CD4-positive, alpha-beta T cell treated with Interleukin-1 beta for 1 hour (primary cell): ENCODE data around the gene CELA1.

Source experiments
- DNase-seq, 2 donors: peaks; one replicate each; pipeline ENCODE4 v3.0.0-alpha.2; 2020 to 2022

CELA1 gene

DNA sequence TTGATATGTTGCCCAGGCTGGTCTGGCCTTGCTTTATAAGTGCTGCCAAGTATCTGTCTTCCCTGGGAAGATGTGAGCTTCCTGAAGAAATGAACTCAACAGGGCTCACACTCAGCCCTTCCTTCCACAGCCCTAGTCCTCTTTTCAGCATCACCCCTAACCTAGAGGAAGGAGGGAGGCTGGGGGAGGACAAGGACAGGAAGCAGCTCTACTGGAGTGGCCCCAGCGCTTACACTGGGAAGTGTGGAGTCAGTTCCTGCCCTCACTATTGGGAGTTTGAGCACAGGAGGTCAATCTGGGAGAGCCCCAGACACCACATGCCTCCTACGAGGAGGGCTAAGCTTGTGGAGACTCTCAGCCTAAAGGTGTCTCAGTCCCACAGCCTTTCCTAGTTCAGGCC is 27.9 kb upstream of the CELA1 start:
- no peak for DNase-seq

DNA sequence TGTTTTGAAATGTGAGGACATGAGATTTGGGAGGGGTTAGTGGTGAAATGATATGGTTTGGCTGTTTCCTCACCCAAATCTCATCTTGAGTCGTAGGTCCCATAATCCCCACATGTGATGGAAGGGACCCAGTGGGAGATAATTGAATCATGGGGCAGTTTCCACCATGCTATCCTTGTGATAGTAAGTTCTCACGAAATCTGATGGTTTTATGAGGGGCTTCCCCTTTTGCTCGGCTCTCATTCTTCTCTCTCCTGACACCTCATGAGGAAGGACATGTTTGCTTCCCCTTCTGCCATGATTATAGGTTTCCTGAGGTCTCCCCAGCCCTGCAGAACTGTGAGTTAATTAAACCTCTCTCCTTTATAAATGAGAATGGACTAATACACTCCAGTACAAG is 26.7 kb upstream of the CELA1 start:
- no peak for DNase-seq

DNA sequence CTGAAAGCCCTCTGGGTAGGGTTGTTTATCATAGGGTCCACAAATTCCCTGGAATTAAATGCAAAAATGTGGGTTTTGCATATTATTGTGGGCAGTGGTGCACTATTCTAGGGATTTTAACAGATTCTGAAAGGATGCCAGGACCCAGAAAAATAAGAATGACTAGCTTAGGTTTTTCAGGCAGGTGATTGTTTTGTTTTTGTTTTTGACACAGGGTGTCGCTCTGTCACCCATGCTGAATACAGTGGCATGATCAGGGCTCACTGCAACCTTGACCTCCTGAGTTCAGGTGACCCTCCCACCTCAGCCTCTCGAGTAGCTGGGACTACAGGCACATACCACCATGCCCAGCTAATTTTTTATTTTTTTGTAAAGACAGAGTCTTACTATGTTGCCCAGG is 25.5 kb upstream of the CELA1 start:
- DNase-seq: no peak

DNA sequence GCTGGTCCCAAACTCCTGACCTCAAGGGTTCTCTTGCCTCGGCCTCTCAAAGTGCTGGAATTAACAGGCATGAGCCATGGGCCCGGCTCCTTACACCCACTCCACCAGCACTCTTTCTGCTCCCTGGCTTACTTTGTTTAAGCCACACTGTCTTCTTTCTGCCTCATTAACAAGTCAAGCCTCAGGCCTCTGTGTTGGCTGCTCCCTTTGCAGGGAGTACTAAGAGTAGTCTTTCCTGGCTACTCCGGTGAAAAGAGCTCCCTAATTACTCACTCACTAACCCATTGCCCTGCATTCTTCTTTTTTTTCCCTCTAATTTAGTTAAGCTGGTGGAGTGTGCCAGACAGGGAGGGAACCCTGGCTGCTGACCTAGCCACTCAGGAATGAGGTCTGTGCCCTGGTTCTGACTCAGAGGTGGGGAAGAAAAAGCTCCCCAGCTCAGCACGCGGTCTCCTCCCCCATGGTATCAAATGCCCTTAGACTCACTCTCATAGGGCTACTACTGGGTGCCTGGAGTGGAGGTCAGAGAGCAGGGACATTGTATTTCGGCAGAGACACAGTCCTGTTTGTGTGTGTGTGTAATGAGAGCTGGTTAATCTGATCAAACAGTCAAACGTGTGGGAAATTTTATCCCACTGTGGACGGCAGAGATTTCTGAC is 24.9 kb upstream of the CELA1 start:
- no peak for DNase-seq

DNA sequence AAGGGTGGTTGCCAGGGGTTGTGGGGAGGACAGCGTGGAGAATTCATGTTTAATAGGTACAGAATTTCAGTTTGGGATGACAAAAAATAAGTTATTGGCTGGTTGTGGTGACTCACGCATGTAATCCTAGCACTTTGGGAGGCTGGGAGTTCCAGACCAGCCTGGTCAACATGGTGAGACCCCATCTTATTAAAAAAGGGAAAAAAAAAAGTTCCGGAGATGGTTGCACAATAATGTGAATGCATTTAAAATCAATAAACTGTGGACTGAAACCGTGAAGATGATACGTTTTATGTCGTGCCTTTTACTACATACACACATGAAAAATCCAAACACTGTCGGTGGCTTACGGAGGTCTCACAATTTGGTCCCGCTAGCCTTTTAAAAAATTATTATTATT is 24.2 kb upstream of the CELA1 start:
- DNase-seq: no peak

DNA sequence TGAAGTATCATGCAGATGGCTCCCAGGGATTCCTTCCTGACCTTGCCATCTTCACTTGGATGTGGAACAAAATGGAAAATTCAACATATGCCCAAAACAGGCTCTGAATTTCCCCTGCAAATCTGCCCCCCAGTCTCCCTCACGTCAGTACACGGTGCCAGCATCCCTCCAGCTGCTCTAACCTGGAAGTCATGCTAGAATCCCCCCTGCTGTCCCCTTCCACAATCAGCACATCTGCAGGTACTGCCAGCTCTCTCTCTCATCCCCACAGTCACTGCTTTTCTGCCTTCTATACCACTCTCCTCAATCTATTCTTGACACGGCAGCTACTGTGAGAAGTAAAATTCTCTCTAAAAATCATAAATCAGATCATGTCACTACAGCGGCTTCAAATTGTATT is 23.1 kb upstream of the CELA1 start:
- DNase-seq: no peak

DNA sequence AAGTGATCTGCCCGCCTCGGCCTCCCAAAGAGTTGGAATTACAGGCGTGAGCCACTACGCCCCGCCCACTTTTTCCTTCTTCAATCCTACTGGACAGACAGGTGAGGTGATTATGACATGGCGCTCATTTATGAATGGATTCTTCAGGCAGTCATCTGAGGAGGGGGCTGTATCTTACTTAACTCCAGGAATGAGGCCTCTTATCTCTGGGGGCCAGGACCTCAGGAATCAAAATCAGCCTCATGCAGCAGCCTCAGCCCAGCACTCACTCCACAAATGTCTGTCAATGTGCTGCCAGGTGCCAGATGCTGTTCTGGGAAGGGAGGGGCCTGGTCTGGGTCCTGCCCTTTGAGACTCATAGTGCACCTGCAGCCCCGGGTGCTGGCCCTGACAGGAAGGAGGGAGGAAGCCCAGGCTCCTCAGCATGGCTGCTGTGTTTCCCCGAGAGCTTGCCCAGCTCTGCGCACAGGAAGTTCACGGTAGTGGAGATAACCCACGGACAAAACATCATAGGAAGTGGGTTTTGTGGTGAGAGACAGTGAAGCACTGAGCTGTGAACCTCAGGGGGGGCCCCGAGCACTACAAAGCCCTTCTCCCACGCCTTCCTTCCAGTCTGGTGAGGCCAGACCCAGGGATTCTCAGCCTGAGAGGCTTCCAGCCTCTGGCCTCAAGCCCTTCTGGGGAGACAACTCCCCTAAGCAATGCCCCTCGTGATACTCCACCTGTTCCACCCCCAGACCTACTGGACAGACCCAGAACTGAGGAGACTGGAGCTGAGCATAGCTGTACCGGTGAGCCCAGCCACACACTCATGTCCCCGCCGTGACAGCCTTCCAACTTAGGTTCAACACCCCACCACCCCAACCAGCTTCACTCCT is 22.4 kb upstream of the CELA1 start:
- peak; percentile 92 to 95 for DNase-seq

DNA sequence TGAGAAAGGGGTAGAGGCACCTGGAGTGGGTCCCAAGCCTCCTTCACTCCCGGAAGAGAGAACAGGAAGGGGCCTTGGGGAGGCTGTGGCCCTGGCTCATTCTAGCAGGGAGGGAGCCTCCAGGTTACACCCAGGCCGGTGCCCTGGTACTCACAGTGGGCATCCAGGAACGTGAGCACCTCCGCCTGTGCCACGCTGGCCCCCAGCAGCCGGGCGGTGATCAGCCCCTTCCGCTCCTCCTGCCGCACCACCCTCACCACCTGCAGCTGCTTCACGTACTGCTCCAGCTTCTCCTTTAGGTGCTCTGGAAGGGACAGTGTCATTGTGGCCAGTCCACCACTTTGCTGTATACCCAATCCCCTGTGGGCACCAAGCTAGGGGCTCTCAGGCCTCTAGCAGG is 18.8 kb upstream of the CELA1 start:
- no peak for DNase-seq

DNA sequence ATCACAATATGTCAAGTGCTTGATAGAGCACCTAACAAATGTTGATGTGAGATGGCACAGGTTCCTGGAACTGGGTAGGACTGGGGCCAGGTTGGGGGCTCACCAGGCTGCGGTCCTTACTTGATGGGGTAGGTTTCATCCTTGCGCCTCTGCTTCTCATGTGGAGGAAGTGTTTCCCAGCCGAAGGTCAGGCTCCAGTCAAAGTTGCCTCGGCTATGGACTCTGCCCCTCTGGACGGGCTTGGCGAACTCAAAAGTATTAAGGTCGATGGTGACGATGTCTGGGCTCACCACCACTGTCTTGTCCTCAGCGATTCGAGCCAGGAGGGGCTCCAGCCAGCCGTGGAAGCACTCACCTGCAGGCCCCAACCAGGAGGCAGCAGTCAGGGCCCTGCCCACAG is 17.5 kb upstream of the CELA1 start:
- no peak for DNase-seq

DNA sequence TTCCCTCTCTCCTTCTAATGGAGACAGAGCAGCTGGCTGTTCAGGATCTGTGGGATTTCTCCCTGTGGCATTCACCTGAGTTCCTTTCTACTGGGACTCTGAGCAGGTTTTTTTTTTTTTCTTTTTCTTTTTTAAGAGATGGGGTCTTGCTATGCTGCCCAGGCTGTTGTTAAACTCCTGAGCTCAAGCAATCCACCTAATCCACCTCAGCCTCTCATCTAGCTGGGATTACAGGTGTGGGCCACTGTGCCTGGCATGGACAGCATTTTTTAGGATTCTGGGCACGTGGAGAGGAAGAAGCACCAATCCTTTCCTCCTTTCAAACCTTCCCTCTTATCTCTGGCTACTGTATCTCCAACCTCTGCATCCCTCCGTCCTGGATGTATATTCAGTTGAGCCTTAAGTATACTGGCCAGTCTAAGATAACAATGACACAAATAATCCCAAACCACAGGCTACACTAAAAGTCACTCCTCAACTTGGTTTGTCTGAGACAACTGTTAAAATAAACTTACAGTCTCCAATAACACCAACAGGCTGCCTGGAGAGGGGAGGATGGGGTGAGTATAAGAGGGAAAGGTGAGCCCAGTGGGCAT is 16.4 kb upstream of the CELA1 start:
- DNase-seq: no peak

DNA sequence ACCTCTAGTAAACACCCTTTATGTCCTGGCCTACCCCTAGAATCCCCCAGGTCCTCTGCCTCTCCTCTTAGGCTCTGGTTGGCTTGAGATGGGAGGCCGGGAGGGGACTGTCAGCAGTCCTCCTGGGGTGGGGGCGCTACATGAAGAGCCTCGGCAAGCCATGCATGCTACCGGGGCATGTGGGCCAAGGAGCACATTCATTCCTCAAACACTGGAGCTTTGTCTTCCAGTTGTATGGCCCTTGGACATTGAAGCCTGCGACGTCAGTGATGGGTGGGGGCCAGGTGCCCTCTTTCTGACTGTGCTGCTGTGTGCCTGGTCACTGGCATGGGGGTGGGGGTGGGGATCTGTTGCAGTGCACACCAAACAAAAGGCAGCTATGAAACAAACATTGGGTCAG is 15.8 kb upstream of the CELA1 start:
- DNase-seq: no peak

DNA sequence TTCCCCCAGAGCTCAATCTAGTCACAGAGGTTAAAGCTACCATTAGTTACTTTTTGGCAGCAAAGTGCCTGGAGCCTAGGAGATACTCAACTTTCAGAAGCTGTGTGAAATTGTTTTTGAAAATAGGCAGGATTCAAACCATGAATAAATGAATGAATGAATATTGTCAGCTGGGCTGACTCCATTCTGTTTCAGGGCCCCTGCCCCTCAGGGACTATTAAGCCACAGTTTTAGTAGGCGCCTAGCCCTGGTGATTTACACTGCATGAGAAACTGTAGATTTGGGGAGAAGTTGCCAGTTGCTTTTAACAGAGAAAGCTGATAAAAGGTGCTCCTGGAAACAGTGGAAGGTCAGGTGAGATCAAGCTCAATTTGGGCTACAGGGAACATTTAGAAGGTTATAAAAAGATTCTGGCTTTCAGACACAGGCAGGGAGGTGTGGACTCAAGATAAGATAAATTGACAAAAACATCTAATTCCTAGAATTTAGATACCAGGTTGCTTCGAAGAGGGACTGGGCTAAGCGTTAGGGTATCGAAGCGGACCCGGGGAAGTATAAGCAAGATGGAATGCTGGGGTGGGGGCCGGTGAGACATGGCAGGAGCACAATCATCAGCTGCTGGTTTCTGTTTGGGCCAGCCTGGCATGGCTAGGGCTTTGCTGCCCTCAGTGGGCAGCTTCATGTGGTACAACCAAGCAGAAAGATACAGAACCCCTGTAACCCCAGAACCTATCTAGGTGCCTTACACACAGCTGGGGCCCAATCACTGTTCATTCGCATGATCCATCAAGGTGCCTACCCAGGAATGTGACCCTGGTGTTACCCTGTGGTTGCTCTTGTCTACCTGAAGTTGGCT is 14.9 kb upstream of the CELA1 start:
- DNase-seq: no peak

DNA sequence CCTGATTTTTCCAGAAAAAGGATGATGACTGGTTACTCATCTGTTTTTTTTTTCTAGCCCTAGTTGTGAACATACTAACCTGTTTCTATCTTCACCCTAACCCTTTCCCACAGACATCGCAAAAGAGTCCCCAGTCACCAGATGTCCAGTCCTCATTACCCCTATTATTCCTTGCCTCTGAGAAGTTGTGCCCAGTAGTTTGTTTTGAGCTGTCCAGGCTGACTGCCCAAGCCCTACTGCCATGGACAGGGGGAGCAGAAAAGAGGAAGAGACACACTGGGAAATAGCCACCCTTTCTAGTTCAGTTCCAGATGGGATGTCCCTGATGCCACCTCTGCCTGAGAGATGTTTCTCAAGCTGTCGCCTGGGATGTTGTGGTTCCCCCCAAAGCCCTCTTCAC is 13.8 kb upstream of the CELA1 start:
- DNase-seq: no peak

DNA sequence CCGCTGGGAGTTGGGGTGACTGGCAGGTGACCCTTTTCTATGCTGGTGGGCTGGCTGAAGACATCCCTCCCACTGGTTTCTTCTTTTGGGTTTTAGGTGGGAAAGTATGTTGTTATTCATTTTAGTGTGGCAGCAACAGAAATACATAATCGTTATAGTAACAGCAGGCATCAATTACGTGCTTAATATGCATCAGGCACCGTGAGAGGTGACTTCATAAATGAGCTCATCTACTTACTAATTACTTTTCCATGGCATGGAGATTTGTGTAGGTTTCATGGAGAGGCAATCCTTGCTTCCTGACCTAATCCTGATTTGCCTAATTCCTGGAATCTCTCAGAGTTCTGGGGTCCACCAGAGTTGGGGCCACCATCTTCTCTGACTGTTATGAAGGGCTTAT is 13.4 kb upstream of the CELA1 start:
- no peak for DNase-seq

DNA sequence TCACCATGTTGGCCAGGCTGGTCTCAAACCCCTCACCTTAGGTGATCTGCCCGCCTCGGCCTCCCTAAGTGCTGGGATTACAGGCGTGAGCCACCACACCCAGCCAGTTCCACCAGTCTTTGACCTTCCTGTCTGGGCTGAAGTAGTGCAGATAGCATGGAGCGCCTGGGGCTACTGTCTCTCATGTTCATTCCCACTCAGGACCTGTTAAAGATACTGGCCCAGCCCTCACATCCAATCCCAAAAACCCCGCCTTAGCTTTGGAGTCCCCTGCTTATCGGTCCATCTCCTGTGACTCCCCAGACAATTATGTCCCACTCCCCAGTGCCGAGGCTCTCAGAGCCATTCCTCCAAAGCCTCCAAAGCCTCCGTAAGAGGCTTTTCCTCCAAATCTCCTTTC is 12.0 kb upstream of the CELA1 start:
- no peak for DNase-seq

DNA sequence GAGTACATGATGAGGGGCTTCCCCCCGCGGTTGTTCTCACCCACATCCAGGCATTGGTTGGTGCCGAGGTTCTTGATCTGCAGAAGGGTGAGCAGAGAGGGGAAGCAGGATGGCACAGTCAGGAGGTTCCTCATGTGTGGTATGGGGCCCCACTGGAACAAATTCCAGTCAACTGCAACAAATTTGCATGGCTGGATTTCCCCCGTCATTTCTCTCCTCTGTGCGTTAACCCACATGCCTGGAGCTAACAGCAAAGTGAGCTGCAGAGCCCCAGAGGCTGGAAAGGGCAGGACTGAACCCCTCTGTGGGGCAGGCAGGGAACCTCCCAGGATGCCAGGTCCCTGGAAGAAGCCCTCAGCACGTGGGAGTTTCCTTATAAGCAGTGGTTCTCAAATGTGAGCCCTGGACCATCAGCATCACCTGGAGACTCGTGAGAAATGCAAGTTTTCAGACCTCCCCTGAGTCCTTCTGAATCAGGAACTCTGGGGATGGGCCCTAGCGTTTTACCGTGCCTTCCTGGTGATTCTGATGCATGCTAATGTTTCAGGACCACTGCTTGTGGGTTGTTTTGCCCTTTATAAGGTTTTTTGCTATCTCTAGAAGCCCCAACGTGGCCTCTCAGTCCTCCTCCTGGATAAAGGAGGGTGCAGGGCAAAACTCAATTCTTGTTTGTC is 11.0 kb upstream of the CELA1 start:
- DNase-seq: peak in 1 of 2 donors; percentile 37

DNA sequence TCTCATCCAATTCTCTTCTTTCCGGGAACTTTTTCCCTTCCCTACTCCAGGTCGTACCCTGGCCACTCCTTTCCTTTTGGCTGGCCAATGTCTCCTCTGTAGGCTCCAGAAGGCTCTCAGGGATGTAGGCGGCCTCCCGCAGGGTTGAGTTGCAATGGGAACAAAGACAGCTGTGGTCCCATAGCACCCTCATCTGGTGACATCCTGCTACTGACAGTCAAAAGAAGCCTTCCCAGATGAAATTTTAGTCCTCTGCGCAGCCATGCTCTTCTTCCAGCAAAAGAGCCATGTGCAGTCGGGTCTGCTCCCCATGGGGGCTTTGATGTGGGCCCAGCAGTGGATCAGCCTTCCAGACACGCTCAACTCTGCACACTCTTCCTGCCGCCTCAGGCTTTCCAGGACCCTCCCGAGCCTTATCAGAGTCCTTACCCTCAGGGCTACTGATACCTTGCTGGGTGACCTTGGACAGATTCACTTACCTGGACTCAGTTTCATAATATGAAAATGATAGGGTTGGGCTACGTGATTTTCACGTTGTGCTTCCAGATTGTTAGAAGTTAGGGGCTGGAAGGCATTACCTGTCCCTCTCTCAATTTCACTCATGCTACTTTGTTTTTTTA is 5.5 kb upstream of the CELA1 start:
- DNase-seq: peak; percentile 52 to 60

DNA sequence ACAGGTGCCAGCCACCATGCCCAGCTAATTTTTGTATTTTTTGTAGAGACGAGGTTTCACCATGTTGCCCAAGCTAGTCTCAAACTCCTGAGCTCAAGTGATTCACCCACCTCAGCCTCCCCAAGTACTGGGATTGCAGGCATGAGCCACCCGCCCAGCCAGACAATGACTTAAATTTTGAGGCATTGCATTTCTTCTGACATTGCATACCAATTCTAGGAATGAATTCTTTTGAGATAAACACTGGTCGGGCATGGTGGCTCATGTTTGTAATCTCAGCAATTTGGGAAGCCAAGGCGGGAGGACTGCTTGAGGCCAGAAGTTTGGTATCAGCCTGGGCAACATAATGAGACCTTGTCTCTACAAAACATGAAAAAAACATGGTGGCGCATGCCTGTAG is 2.5 kb upstream of the CELA1 start:
- no peak for DNase-seq

DNA sequence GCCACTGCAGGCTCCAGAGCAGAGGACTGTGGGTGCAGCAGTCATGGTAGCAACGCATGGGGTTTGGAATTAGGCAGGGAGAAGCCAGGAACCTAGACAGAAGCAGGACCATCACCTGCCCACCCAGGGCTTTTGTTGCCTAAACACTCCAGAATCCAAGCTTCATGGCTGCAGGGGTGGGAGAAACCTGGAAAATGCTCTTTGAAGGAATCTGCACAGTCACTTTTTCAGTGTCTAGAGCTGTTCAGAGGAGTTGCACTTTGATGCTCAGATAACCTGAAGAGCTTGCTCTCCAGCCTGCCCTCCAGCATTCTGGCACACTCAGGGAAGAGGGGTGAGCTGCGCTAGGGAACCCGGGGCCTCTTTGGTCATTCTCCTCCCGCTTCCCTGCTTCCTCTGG is 1.6 kb upstream of the CELA1 start:
- no peak for DNase-seq

DNA sequence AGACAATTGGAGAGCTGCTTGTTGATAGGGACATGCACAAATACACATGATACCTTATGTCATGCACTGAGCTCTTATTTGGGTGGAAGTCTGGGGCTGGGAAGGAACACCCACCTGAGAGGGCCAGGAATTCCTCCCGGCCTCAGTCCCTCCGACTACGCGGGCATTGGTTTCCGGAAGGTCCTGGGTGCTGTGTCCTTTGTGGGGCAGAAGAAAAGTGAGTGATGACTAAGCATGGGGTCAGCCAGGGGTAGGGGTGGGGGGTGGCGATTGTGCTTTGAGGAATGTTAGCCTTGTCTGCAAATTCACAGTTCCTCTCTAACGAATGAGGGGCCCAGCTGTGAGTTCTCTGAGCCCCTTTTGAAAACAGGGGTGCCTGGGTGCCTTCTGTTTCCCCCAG is 798 bp downstream of the CELA1 start:
- no peak for DNase-seq

DNA sequence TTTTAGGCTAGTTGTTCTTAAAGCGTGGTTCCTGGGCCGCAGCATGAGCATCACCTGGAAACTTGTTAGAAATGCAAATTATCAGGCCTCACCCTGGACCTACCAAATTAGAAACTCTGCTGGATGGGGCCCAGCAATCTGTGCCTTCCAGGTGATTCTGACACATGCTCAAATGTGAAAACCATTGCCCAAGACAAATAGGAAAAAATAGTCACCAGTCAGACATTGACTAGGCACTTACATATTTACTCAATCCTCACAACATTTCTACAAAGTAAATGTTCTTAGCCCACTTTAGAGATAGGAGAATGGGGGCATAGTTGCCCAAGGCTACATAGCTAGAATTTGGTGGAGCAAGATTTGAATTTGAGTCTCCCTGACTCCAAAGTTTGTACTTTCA is 3.3 kb downstream of the CELA1 start:
- DNase-seq: no peak

DNA sequence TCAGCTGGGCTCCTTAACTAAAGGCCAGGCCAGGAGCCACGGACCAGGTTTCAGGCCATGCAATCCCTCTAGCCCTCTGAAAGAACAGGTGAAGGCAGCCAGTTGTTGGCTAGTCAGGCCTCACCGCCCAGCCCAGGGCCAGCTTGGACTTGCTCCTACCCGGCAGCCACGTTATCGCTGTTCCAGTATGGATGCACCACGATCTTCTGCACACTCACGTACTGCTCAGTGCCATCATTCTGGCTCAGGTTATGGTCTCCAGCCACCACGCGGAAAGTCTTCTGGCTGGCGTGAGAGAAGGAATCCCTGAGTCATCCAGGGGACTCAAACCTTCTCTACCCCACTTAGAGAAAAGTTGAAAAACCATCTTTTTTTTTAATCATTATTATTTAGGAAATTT is 4.1 kb downstream of the CELA1 start:
- DNase-seq: no peak
